ENCODE measurements around the gene TAF15.

DNA sequence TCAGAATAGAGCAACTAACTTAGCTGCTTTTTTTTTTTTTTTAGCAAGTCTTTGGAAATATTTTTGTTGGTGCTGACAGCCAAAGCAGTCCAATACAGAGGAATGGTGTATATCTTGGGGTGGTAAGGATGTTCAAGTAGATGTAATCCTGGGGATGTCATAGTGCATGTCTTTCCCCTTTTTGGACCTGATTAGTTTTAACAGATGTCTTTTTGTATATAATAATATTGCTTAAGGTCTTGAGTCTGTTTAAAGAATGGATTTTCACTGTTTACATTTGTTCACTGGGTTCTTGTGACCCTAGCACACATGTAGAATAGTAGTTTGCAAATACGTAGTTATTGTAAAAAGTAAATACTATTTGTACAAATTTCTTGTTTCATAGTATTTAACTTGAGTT is 7.9 kb downstream of the TAF15 start:
- TF ChIP-seq EZH2 (optimal IDR thresholded peaks at IDR 0.05; ENCODE audit: low read depth, low read length): no peak
- no peak for TF ChIP-seq CTCF (IDR thresholded peaks at IDR 0.05; ENCODE audit: low read length)
- no peak for TF ChIP-seq EZH2phosphoT487 (IDR thresholded peaks at IDR 0.05; ENCODE audit: low read length)

Measured in MM.1S (cell line).